ENCODE results near the gene ZBTB40.

DNA sequence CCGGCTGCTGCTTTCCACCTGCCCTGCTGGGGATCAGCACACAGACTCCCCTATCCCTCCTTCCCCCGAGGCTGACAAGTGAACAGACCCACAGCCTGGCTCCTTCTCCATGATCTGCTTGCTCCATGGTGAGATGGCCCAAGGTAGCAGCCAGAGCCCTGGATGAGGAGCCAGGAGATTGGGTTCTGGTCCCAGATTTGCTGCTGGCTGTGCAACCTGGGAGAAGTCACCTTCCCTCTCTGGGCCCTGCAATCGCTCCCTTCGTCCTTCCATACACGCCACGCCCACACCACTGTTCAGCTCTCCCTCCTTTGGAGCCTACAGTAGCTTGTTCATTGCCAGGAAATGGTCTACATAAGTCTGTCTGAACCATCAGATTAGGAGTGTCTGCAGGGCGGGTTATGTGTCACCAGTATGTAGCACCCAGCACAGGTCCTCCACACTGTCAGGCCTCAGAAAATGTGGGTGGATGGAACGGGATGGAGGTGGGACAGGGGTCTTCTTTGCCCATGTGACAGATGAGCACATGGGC lies 102.4 kb downstream of the ZBTB40 start:
- TF ChIP-seq, protein P1, sequence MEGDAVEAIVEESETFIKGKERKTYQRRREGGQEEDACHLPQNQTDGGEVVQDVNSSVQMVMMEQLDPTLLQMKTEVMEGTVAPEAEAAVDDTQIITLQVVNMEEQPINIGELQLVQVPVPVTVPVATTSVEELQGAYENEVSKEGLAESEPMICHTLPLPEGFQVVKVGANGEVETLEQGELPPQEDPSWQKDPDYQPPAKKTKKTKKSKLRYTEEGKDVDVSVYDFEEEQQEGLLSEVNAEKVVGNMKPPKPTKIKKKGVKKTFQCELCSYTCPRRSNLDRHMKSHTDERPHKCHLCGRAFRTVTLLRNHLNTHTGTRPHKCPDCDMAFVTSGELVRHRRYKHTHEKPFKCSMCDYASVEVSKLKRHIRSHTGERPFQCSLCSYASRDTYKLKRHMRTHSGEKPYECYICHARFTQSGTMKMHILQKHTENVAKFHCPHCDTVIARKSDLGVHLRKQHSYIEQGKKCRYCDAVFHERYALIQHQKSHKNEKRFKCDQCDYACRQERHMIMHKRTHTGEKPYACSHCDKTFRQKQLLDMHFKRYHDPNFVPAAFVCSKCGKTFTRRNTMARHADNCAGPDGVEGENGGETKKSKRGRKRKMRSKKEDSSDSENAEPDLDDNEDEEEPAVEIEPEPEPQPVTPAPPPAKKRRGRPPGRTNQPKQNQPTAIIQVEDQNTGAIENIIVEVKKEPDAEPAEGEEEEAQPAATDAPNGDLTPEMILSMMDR (conservative IDR thresholded peaks at IDR 0.05), result no peak
- no peak for TF ChIP-seq EZH2 (IDR thresholded peaks at IDR 0.05; ENCODE audit: low read depth)
